ENCODE data around the gene PDS5B. TPM values are rescaled to one million over a fixed set of nuclear protein-coding genes. Genes with fewer than 3 reads are reported as not detected.
"Not testable (repeated sequence)": the region's sequence is repeated elsewhere in the genome, so short reads cannot be mapped to it uniquely, and the experiment has no call there.

Gene PDS5B
- total RNA-seq, 1 donor from 2014 or later = 55.9 TPM

- Histone ChIP-seq H3K4me1 (no peaks in the 10 kb centered on the region), H4K20me1 (ENCODE audit: low read depth) (no peaks in the 10 kb centered on the region), H3K4me3 (no peak overlapping the region), H3K4me2 (no peak overlapping the region), H3K27me3 (no peaks in the 10 kb centered on the region), H3K36me3 (no peaks in the 10 kb centered on the region), H3K27ac (no peak overlapping the region), H3K79me2 (ENCODE audit: low read depth) (no peaks in the 10 kb centered on the region), H3K9ac (no peak overlapping the region), H3K9me3 (ENCODE audit: low read depth) (no peaks in the 10 kb centered on the region), H3F3A (ENCODE audit: low read depth) (no peaks in the 10 kb centered on the region), H2AFZ (replicated peaks) (no peak overlapping the region)
- Mint-ChIP-seq H3K27me3 (ENCODE audit: insufficient read depth, low read depth) (no peaks in the 10 kb centered on the region), H3K36me3 (no peaks in the 10 kb centered on the region), H3K4me3 (no peak overlapping the region), H3K9me3 (no peaks in the 10 kb centered on the region), H3K27ac (no peak overlapping the region), H3K4me1 (no peaks in the 10 kb centered on the region)
- no peak for TF ChIP-seq CTCF (IDR thresholded peaks at IDR 0.05)
- TF ChIP-seq EZH2 (IDR thresholded peaks at IDR 0.05) = no peak
- no peak for TF ChIP-seq EZH2phosphoT487 (IDR thresholded peaks at IDR 0.05)
- no peak for DNase-seq (ENCODE audit: low spot score)
Observed at GRCh38 chr13:32548837-32549236, 37.4 kb upstream of the PDS5B start.

- no peaks in the 10 kb centered on the region for H3K9me3 Mint-ChIP-seq
- Histone ChIP-seq H3K27ac (no peak overlapping the region), H3F3A (ENCODE audit: low read depth) (no peaks in the 10 kb centered on the region), H3K9ac (no peak overlapping the region), H3K36me3 (no peaks in the 10 kb centered on the region), H2AFZ (replicated peaks) (no peak overlapping the region), H3K9me3 (ENCODE audit: low read depth) (no peaks in the 10 kb centered on the region), H3K4me1 (no peaks in the 10 kb centered on the region), H4K20me1 (ENCODE audit: low read depth) (no peaks in the 10 kb centered on the region), H3K27me3 (no peaks in the 10 kb centered on the region), H3K4me2 (no peak overlapping the region), H3K79me2 (ENCODE audit: low read depth) (no peaks in the 10 kb centered on the region), H3K4me3 (no peak overlapping the region)
- no peaks in the 10 kb centered on the region for H3K4me1 Mint-ChIP-seq
- H3K36me3 Mint-ChIP-seq = no peaks in the 10 kb centered on the region
- no peak overlapping the region for H3K4me3 Mint-ChIP-seq
- H3K27me3 Mint-ChIP-seq (ENCODE audit: insufficient read depth, low read depth) = no peaks in the 10 kb centered on the region
- H3K27ac Mint-ChIP-seq = no peak overlapping the region
- TF ChIP-seq EZH2phosphoT487 (IDR thresholded peaks at IDR 0.05) (no peak), CTCF (IDR thresholded peaks at IDR 0.05) (no peak), EZH2 (IDR thresholded peaks at IDR 0.05) (no peak)
- DNase-seq (ENCODE audit: low spot score) = no peak
Observed at GRCh38 chr13:32549788-32550187, 36.5 kb upstream of the PDS5B start.

GRCh38 chr13:32553720-32554119 lies 32.5 kb upstream of the PDS5B start:
- Histone ChIP-seq H3K9ac (no peak overlapping the region), H3K4me2 (no peak overlapping the region), H4K20me1 (ENCODE audit: low read depth) (no peaks in the 10 kb centered on the region), H3K79me2 (ENCODE audit: low read depth) (no peaks in the 10 kb centered on the region), H3K4me1 (no peaks in the 10 kb centered on the region), H3K27me3 (no peaks in the 10 kb centered on the region), H3K9me3 (ENCODE audit: low read depth) (no peaks in the 10 kb centered on the region), H3K36me3 (no peaks in the 10 kb centered on the region), H3K4me3 (no peak overlapping the region), H3F3A (ENCODE audit: low read depth) (no peaks in the 10 kb centered on the region), H2AFZ (replicated peaks) (no peak overlapping the region), H3K27ac (no peak overlapping the region)
- Mint-ChIP-seq H3K4me1 (no peaks in the 10 kb centered on the region), H3K9me3 (peaks cover 2% of the 10 kb centered on the region), H3K27me3 (ENCODE audit: insufficient read depth, low read depth) (no peaks in the 10 kb centered on the region), H3K27ac (no peak overlapping the region), H3K36me3 (no peaks in the 10 kb centered on the region), H3K4me3 (no peak overlapping the region)
- TF ChIP-seq EZH2 (IDR thresholded peaks at IDR 0.05) = no peak
- no peak for DNase-seq (ENCODE audit: low spot score)

GRCh38 chr13:32555613-32556012 lies 30.6 kb upstream of the PDS5B start:
- Histone ChIP-seq H3K36me3 (no peaks in the 10 kb centered on the region), H2AFZ (replicated peaks) (no peak overlapping the region), H3K27ac (no peak overlapping the region), H3K9me3 (ENCODE audit: low read depth) (no peaks in the 10 kb centered on the region), H3K79me2 (ENCODE audit: low read depth) (no peaks in the 10 kb centered on the region), H3F3A (ENCODE audit: low read depth) (no peaks in the 10 kb centered on the region), H3K27me3 (no peaks in the 10 kb centered on the region), H3K9ac (no peak overlapping the region), H4K20me1 (ENCODE audit: low read depth) (no peaks in the 10 kb centered on the region), H3K4me3 (no peak overlapping the region), H3K4me2 (no peak overlapping the region), H3K4me1 (no peaks in the 10 kb centered on the region)
- H3K36me3 Mint-ChIP-seq = no peaks in the 10 kb centered on the region
- H3K4me3 Mint-ChIP-seq = no peak overlapping the region
- H3K27ac Mint-ChIP-seq = no peak overlapping the region
- TF ChIP-seq EZH2 (IDR thresholded peaks at IDR 0.05) (no peak), CTCF (IDR thresholded peaks at IDR 0.05) (no peak), EZH2phosphoT487 (IDR thresholded peaks at IDR 0.05) (no peak)
- no peak for DNase-seq (ENCODE audit: low spot score)
- H3K27me3 Mint-ChIP-seq (ENCODE audit: insufficient read depth, low read depth) = peaks cover 2% of the 10 kb centered on the region
- H3K9me3 Mint-ChIP-seq = peaks cover 4% of the 10 kb centered on the region
- H3K4me1 Mint-ChIP-seq = no peaks in the 10 kb centered on the region

GRCh38 chr13:32560842-32561241 lies 25.4 kb upstream of the PDS5B start:
- not testable (repeated sequence) for H3K27ac Mint-ChIP-seq, H3K36me3 Mint-ChIP-seq, H3K36me3 ChIP-seq

GRCh38 chr13:32575687-32576086 lies 10.6 kb upstream of the PDS5B start:
- not testable (repeated sequence) for H3K36me3 ChIP-seq; H3K4me2 ChIP-seq; DNase-seq (ENCODE audit: low spot score); H3F3A ChIP-seq (ENCODE audit: low read depth); H3K36me3 Mint-ChIP-seq; H3K9ac ChIP-seq; H2AFZ ChIP-seq (replicated peaks); H3K27me3 ChIP-seq; H3K4me1 Mint-ChIP-seq; H3K4me3 ChIP-seq; H4K20me1 ChIP-seq (ENCODE audit: low read depth); H3K4me1 ChIP-seq; H3K27ac Mint-ChIP-seq; H3K27me3 Mint-ChIP-seq (ENCODE audit: insufficient read depth, low read depth); H3K4me3 Mint-ChIP-seq; H3K79me2 ChIP-seq (ENCODE audit: low read depth); H3K27ac ChIP-seq; H3K9me3 ChIP-seq (ENCODE audit: low read depth)
- peaks cover 13% of the 10 kb centered on the region for H3K9me3 Mint-ChIP-seq

More at GRCh38 chr13:32560842-32561241, 25.4 kb upstream of the PDS5B start:
- H3K4me3 Mint-ChIP-seq; H3F3A ChIP-seq (ENCODE audit: low read depth); H3K9ac ChIP-seq; H4K20me1 ChIP-seq (ENCODE audit: low read depth); H3K4me1 ChIP-seq; H3K4me3 ChIP-seq; H3K27ac ChIP-seq; H3K79me2 ChIP-seq (ENCODE audit: low read depth); H3K4me1 Mint-ChIP-seq; H3K27me3 ChIP-seq; DNase-seq (ENCODE audit: low spot score); H3K4me2 ChIP-seq; H3K9me3 Mint-ChIP-seq; H2AFZ ChIP-seq (replicated peaks); H3K9me3 ChIP-seq (ENCODE audit: low read depth); H3K27me3 Mint-ChIP-seq (ENCODE audit: insufficient read depth, low read depth): not testable (repeated sequence)
